Hepatocyte (in vitro differentiated cells): ENCODE measurements around the gene FKBP6. TPM values are rescaled to one million over a fixed set of nuclear protein-coding genes. Genes with fewer than 3 reads are reported as not detected.

Experiments used
- DNase-seq: peaks from one replicate; pipeline ENCODE4 v3.0.0-alpha.2; 2016; ENCODE audit warnings: low spot score
- H2AFZ ChIP-seq: fragments of 200-600 bp; sonication (generic); 2 replicates; pipeline ENCODE4 v1.6.0; 2016; ENCODE audit warnings: antibody characterized with exemption, mild to moderate bottlenecking
- H3K27ac ChIP-seq: fragments of 200-600 bp; sonication (generic); 2 replicates; pipeline ENCODE4 v1.5.1; 2016; ENCODE audit warnings: mild to moderate bottlenecking
- H3K27me3 ChIP-seq: fragments of 200-600 bp; sonication (generic); 2 replicates; pipeline ENCODE4 v1.6.1; 2016
- H3K36me3 ChIP-seq: fragments of 200-600 bp; sonication (generic); replicated peaks from 2 replicates; pipeline ENCODE4 v1.5.1; 2016; ENCODE audit warnings: low read depth; ENCODE audit not compliant: insufficient read depth
- H3K4me1 ChIP-seq: fragments of 200-600 bp; sonication (generic); 2 replicates; pipeline ENCODE4 v1.5.1; 2016; ENCODE audit warnings: mild to moderate bottlenecking, moderate library complexity; ENCODE audit not compliant: insufficient read depth
- H3K4me2 ChIP-seq: fragments of 200-600 bp; sonication (generic); 2 replicates; pipeline ENCODE4 v1.6.0; 2016
- H3K4me3 ChIP-seq: fragments of 200-600 bp; sonication (generic); 2 replicates; pipeline ENCODE4 v1.5.1; 2016; ENCODE audit warnings: mild to moderate bottlenecking
- H3K79me2 ChIP-seq: fragments of 200-600 bp; sonication (generic); 2 replicates; pipeline ENCODE4 v1.6.0; 2017; ENCODE audit warnings: mild to moderate bottlenecking
- H3K9me2 ChIP-seq: fragments of 200-600 bp; sonication (generic); replicated peaks from 2 replicates; pipeline ENCODE4 v1.6.0; 2017; ENCODE audit warnings: mild to moderate bottlenecking; ENCODE audit not compliant: insufficient read depth
- H3K9me3 ChIP-seq: fragments of 200-600 bp; sonication (generic); 2 replicates; pipeline ENCODE4 v1.5.1; 2016; ENCODE audit warnings: low read depth, mild to moderate bottlenecking
- H4K20me1 ChIP-seq: fragments of 200-600 bp; sonication (generic); 2 replicates; pipeline ENCODE4 v1.6.0; 2016; ENCODE audit warnings: mild to moderate bottlenecking; ENCODE audit not compliant: insufficient read depth, poor library complexity, severe bottlenecking
- CTCF ChIP-seq: fragments of 200-600 bp; sonication (generic); IDR thresholded peaks from 2 replicates; pipeline ENCODE4 v1.5.1; 2016; ENCODE audit warnings: antibody characterized with exemption, mild to moderate bottlenecking; ENCODE audit not compliant: poor library complexity
- EZH2 ChIP-seq: fragments of 200-600 bp; sonication (generic); IDR thresholded peaks from 2 replicates; pipeline ENCODE4 v1.6.1; 2016; ENCODE audit warnings: antibody characterized with exemption, mild to moderate bottlenecking, borderline replicate concordance
- EZH2phosphoT487 ChIP-seq: fragments of 200-600 bp; sonication (generic); IDR thresholded peaks from one replicate; pipeline ENCODE4 v1.6.1; 2018; ENCODE audit warnings: antibody characterized with exemption, mild to moderate bottlenecking, low read depth, moderate library complexity; ENCODE audit not compliant: unreplicated experiment, severe bottlenecking
- WGBS: methylation state at CpG from one replicate; pipeline ENCODE4 v1.1.6; 2016; ENCODE audit warnings: low lambda C conversion rate; ENCODE audit errors: missing lambda C conversion rate; 5-methylcytosine and 5-hydroxymethylcytosine counted together
- polyA plus RNA-seq: library from polyadenylated mRNA; unstranded; fragments of >200 nt; fragmentation: Nextera tagmentation; extraction: Ambion mirVana; gene quantifications from 2 replicates; pipeline ENCODE4 v1.2.1, GENCODE V29; 2016
- total RNA-seq: library from RNA; depleted of rRNA; stranded (reverse); fragments of >200 nt; gene quantifications from 2 replicates; pipeline ENCODE4 v1.2.3, GENCODE V29; 2014

FKBP6 gene
- total and polyA plus RNA-seq, 2 experiments from 2014 or later: 0.17 TPM; not detected in 1

- Histone ChIP-seq H3K36me3 (no peaks in the 10 kb centered on the region), H3K4me3 (no peak overlapping the region), H2AFZ (no peak overlapping the region), H3K27me3 (no peaks in the 10 kb centered on the region), H3K9me3 (peaks cover 5% of the 10 kb centered on the region), H3K79me2 (no peaks in the 10 kb centered on the region), H3K4me1 (no peaks in the 10 kb centered on the region), H4K20me1 (no peaks in the 10 kb centered on the region), H3K27ac (no peak overlapping the region), H3K9me2 (no peaks in the 10 kb centered on the region), H3K4me2 (no peak overlapping the region)
- no peak for DNase-seq
- 80% methylated on average over 2 of the region's 2 CpGs for whole genome bisulfite sequencing
- TF ChIP-seq EZH2: no peak
- TF ChIP-seq EZH2phosphoT487: no peak
- TF ChIP-seq CTCF: no peak
Measured at GRCh38 chr7:73387221-73387828, 59.4 kb downstream of the FKBP6 start.

- Histone ChIP-seq H2AFZ (no peak overlapping the region), H3K9me2 (no peaks in the 10 kb centered on the region), H3K27me3 (no peaks in the 10 kb centered on the region), H3K27ac (no peak overlapping the region), H4K20me1 (no peaks in the 10 kb centered on the region), H3K4me2 (no peak overlapping the region), H3K4me1 (no peaks in the 10 kb centered on the region), H3K79me2 (no peaks in the 10 kb centered on the region), H3K36me3 (no peaks in the 10 kb centered on the region), H3K4me3 (no peak overlapping the region), H3K9me3 (peaks cover 5% of the 10 kb centered on the region)
- no peak for DNase-seq
- 92% methylated on average over 4 of the region's 4 CpGs for WGBS
- TF ChIP-seq EZH2 (no peak), CTCF (no peak), EZH2phosphoT487 (no peak)
Measured at GRCh38 chr7:73387908-73388414, 60.0 kb downstream of the FKBP6 start.

GRCh38 chr7:73391396-73391795 is 63.4 kb downstream of the FKBP6 start:
- Histone ChIP-seq H3K4me3 (no peak overlapping the region), H4K20me1 (no peaks in the 10 kb centered on the region), H3K36me3 (no peaks in the 10 kb centered on the region), H3K4me1 (no peaks in the 10 kb centered on the region), H3K27me3 (no peaks in the 10 kb centered on the region), H3K4me2 (no peak overlapping the region), H3K9me3 (peaks cover 5% of the 10 kb centered on the region), H3K79me2 (no peaks in the 10 kb centered on the region), H2AFZ (no peak overlapping the region), H3K27ac (no peak overlapping the region), H3K9me2 (no peaks in the 10 kb centered on the region)
- WGBS: 36% methylated on average over 2 of the region's 2 CpGs
- TF ChIP-seq EZH2 (no peak), CTCF (no peak), EZH2phosphoT487 (no peak)
- DNase-seq: no peak
